HEK293 (cell line): ENCODE data around the gene PCDHB4.

Experiments used
- ZBTB7A ChIP-seq: fragments of 450-650 bp; formaldehyde crosslinking; IDR thresholded peaks from 2 replicates; pipeline ENCODE4 v1.5.1; 2016; ENCODE audit warnings: low read depth, missing biosample characterization, missing genetic modification characterization
- TF ChIP-seq, protein P1 (sequence below): fragments of 450-650 bp; formaldehyde crosslinking; IDR thresholded peaks from 2 replicates; pipeline ENCODE4 v1.5.1; 2016; ENCODE audit warnings: missing biosample characterization, missing genetic modification characterization

DNA sequence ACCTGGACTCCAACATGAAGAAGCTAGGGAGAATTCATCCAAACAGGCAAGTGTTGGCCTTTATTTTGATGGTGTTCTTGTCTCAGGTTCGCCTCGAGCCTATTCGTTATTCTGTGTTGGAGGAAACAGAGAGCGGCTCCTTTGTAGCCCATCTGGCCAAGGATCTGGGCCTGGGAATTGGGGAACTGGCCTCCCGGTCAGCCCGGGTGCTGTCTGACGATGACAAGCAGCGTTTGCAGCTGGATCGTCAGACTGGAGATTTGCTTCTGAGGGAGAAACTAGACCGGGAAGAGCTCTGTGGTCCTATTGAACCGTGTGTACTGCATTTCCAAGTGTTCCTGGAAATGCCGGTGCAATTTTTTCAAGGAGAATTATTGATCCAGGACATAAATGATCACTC, 367 bp downstream of the PCDHB4 start:
- TF ChIP-seq, protein P1, sequence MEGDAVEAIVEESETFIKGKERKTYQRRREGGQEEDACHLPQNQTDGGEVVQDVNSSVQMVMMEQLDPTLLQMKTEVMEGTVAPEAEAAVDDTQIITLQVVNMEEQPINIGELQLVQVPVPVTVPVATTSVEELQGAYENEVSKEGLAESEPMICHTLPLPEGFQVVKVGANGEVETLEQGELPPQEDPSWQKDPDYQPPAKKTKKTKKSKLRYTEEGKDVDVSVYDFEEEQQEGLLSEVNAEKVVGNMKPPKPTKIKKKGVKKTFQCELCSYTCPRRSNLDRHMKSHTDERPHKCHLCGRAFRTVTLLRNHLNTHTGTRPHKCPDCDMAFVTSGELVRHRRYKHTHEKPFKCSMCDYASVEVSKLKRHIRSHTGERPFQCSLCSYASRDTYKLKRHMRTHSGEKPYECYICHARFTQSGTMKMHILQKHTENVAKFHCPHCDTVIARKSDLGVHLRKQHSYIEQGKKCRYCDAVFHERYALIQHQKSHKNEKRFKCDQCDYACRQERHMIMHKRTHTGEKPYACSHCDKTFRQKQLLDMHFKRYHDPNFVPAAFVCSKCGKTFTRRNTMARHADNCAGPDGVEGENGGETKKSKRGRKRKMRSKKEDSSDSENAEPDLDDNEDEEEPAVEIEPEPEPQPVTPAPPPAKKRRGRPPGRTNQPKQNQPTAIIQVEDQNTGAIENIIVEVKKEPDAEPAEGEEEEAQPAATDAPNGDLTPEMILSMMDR (tag by site-specific recombination): no peak
- no peak for TF ChIP-seq ZBTB7A
